Suprapubic skin (tissue), 4 donors: ENCODE measurements around the gene MAD1L1.

Experiments
- POLR2A ChIP-seq, 2 donors: fragments of 450-650 bp; IDR thresholded peaks; one replicate each; pipeline ENCODE4 v1.6.1; 2017; ENCODE audit warnings: antibody characterized with exemption in 2 of 2, mild to moderate bottlenecking in 2 of 2, moderate library complexity in 2 of 2
- POLR2AphosphoS5 ChIP-seq, 3 donors: sonication (generic); formaldehyde crosslinking; IDR thresholded peaks; one replicate each; pipeline ENCODE4 v1.6.1; 2017; ENCODE audit warnings: antibody characterized with exemption in 3 of 3
- TF ChIP-seq, protein P1 (sequence below), 2 donors: fragments of 200-600 bp in 1 of 2; fragments of 450-650 bp in 1 of 2; sonication (generic) in 1 of 2; IDR thresholded peaks; one replicate each; pipeline ENCODE4 v1.5.1; 2016 to 2019; ENCODE audit warnings: antibody characterized with exemption in 2 of 2, mild to moderate bottlenecking in 1 of 2, moderate library complexity in 1 of 2

GRCh38 chr7:2044311-2044882, 188.3 kb downstream of the MAD1L1 start:
- TF ChIP-seq, protein P1, sequence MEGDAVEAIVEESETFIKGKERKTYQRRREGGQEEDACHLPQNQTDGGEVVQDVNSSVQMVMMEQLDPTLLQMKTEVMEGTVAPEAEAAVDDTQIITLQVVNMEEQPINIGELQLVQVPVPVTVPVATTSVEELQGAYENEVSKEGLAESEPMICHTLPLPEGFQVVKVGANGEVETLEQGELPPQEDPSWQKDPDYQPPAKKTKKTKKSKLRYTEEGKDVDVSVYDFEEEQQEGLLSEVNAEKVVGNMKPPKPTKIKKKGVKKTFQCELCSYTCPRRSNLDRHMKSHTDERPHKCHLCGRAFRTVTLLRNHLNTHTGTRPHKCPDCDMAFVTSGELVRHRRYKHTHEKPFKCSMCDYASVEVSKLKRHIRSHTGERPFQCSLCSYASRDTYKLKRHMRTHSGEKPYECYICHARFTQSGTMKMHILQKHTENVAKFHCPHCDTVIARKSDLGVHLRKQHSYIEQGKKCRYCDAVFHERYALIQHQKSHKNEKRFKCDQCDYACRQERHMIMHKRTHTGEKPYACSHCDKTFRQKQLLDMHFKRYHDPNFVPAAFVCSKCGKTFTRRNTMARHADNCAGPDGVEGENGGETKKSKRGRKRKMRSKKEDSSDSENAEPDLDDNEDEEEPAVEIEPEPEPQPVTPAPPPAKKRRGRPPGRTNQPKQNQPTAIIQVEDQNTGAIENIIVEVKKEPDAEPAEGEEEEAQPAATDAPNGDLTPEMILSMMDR (IDR thresholded peaks at IDR 0.05): no peak
- no peak for TF ChIP-seq POLR2A (IDR thresholded peaks at IDR 0.05)
- TF ChIP-seq POLR2AphosphoS5 (IDR thresholded peaks at IDR 0.05): no peak
